ENCODE results near the gene ADK.

Gene ADK

GRCh38 chr10:74432841-74433594, 282.0 kb downstream of the ADK start:
- Histone ChIP-seq H3K27ac (ENCODE audit: low read length) (no peak overlapping the region), H3K36me3 (ENCODE audit: control insufficient read depth in 1 of 2, insufficient read depth in 2 of 2, low read length in 2 of 2) (no peaks in the 10 kb centered on the region), H3K4me3 (ENCODE audit: low read depth in 1 of 2, low read length in 2 of 2) (no peak overlapping the region), H3K4me1 (ENCODE audit: control insufficient read depth in 1 of 2, insufficient read depth in 2 of 2, low read length in 2 of 2) (peaks cover 0 to 4% of the 10 kb centered on the region in 2 donors), H3K9me3 (ENCODE audit: control insufficient read depth in 1 of 2, low read length in 2 of 2) (no peaks in the 10 kb centered on the region), H3K27me3 (ENCODE audit: low read depth, low read length) (no peaks in the 10 kb centered on the region)

- no peaks in the 10 kb centered on the region for H3K27me3 ChIP-seq (ENCODE audit: low read depth, low read length)
- H3K4me3 ChIP-seq (ENCODE audit: low read depth in 1 of 2, low read length in 2 of 2): no peak overlapping the region
- H3K36me3 ChIP-seq (ENCODE audit: control insufficient read depth in 1 of 2, insufficient read depth in 2 of 2, low read length in 2 of 2): no peaks in the 10 kb centered on the region
- H3K4me1 ChIP-seq (ENCODE audit: control insufficient read depth in 1 of 2, insufficient read depth in 2 of 2, low read length in 2 of 2): peaks cover 0 to 4% of the 10 kb centered on the region in 2 donors
- H3K9me3 ChIP-seq (ENCODE audit: control insufficient read depth in 1 of 2, low read length in 2 of 2): no peaks in the 10 kb centered on the region
- no peak overlapping the region for H3K27ac ChIP-seq (ENCODE audit: low read length)
Measured at GRCh38 chr10:74433595-74433956, 282.6 kb downstream of the ADK start.

- Histone ChIP-seq H3K27ac (ENCODE audit: low read length) (no peak overlapping the region), H3K4me1 (ENCODE audit: control insufficient read depth in 1 of 2, insufficient read depth in 2 of 2, low read length in 2 of 2) (peaks cover 0 to 4% of the 10 kb centered on the region in 2 donors), H3K36me3 (ENCODE audit: control insufficient read depth in 1 of 2, insufficient read depth in 2 of 2, low read length in 2 of 2) (no peaks in the 10 kb centered on the region), H3K9me3 (ENCODE audit: control insufficient read depth in 1 of 2, low read length in 2 of 2) (no peaks in the 10 kb centered on the region), H3K27me3 (ENCODE audit: low read depth, low read length) (no peaks in the 10 kb centered on the region), H3K4me3 (ENCODE audit: low read depth in 1 of 2, low read length in 2 of 2) (no peak overlapping the region)
Measured at GRCh38 chr10:74433993-74434392, 283.0 kb downstream of the ADK start.

- H3K4me1 ChIP-seq (ENCODE audit: control insufficient read depth in 1 of 2, insufficient read depth in 2 of 2, low read length in 2 of 2): peaks cover 0 to 4% of the 10 kb centered on the region in 2 donors
- no peaks in the 10 kb centered on the region for H3K27me3 ChIP-seq (ENCODE audit: low read depth, low read length)
- no peaks in the 10 kb centered on the region for H3K9me3 ChIP-seq (ENCODE audit: control insufficient read depth in 1 of 2, low read length in 2 of 2)
- no peak overlapping the region for H3K27ac ChIP-seq (ENCODE audit: low read length)
- H3K4me3 ChIP-seq (ENCODE audit: low read depth in 1 of 2, low read length in 2 of 2): no peak overlapping the region
- no peaks in the 10 kb centered on the region for H3K36me3 ChIP-seq (ENCODE audit: control insufficient read depth in 1 of 2, insufficient read depth in 2 of 2, low read length in 2 of 2)
Measured at GRCh38 chr10:74434547-74434946, 283.5 kb downstream of the ADK start.

GRCh38 chr10:74436523-74437170, 285.6 kb downstream of the ADK start:
- no peak overlapping the region for H3K27ac ChIP-seq (ENCODE audit: low read length)

GRCh38 chr10:74437822-74438221, 286.8 kb downstream of the ADK start:
- Histone ChIP-seq H3K4me3 (ENCODE audit: low read depth in 1 of 2, low read length in 2 of 2) (no peak overlapping the region), H3K27ac (ENCODE audit: low read length) (no peak overlapping the region), H3K36me3 (ENCODE audit: control insufficient read depth in 1 of 2, insufficient read depth in 2 of 2, low read length in 2 of 2) (no peaks in the 10 kb centered on the region), H3K27me3 (ENCODE audit: low read depth, low read length) (no peaks in the 10 kb centered on the region), H3K9me3 (ENCODE audit: control insufficient read depth in 1 of 2, low read length in 2 of 2) (no peaks in the 10 kb centered on the region), H3K4me1 (ENCODE audit: control insufficient read depth in 1 of 2, insufficient read depth in 2 of 2, low read length in 2 of 2) (peaks cover 0 to 4% of the 10 kb centered on the region in 2 donors)

More at GRCh38 chr10:74436523-74437170, 285.6 kb downstream of the ADK start:
- H3K9me3 ChIP-seq (ENCODE audit: control insufficient read depth in 1 of 2, low read length in 2 of 2): no peaks in the 10 kb centered on the region
- H3K4me3 ChIP-seq (ENCODE audit: low read depth in 1 of 2, low read length in 2 of 2): no peak overlapping the region
- no peaks in the 10 kb centered on the region for H3K27me3 ChIP-seq (ENCODE audit: low read depth, low read length)
- H3K36me3 ChIP-seq (ENCODE audit: control insufficient read depth in 1 of 2, insufficient read depth in 2 of 2, low read length in 2 of 2): no peaks in the 10 kb centered on the region
- peaks cover 0 to 4% of the 10 kb centered on the region in 2 donors for H3K4me1 ChIP-seq (ENCODE audit: control insufficient read depth in 1 of 2, insufficient read depth in 2 of 2, low read length in 2 of 2)

GRCh38 chr10:74439213-74439612, 288.2 kb downstream of the ADK start:
- Histone ChIP-seq H3K9me3 (ENCODE audit: control insufficient read depth in 1 of 2, low read length in 2 of 2) (no peaks in the 10 kb centered on the region), H3K36me3 (ENCODE audit: control insufficient read depth in 1 of 2, insufficient read depth in 2 of 2, low read length in 2 of 2) (no peaks in the 10 kb centered on the region), H3K4me1 (ENCODE audit: control insufficient read depth in 1 of 2, insufficient read depth in 2 of 2, low read length in 2 of 2) (no peaks in the 10 kb centered on the region), H3K27me3 (ENCODE audit: low read depth, low read length) (no peaks in the 10 kb centered on the region), H3K27ac (ENCODE audit: low read length) (no peak overlapping the region), H3K4me3 (ENCODE audit: low read depth in 1 of 2, low read length in 2 of 2) (no peak overlapping the region)

- H3K4me3 ChIP-seq (ENCODE audit: low read depth in 1 of 2, low read length in 2 of 2): no peak overlapping the region
- no peaks in the 10 kb centered on the region for H3K27me3 ChIP-seq (ENCODE audit: low read depth, low read length)
- no peaks in the 10 kb centered on the region for H3K4me1 ChIP-seq (ENCODE audit: control insufficient read depth in 1 of 2, insufficient read depth in 2 of 2, low read length in 2 of 2)
- H3K27ac ChIP-seq (ENCODE audit: low read length): no peak overlapping the region
- H3K9me3 ChIP-seq (ENCODE audit: control insufficient read depth in 1 of 2, low read length in 2 of 2): no peaks in the 10 kb centered on the region
- H3K36me3 ChIP-seq (ENCODE audit: control insufficient read depth in 1 of 2, insufficient read depth in 2 of 2, low read length in 2 of 2): no peaks in the 10 kb centered on the region
Measured at GRCh38 chr10:74445493-74445892, 294.5 kb downstream of the ADK start.

- no peaks in the 10 kb centered on the region for H3K4me1 ChIP-seq (ENCODE audit: control insufficient read depth in 1 of 2, insufficient read depth in 2 of 2, low read length in 2 of 2)
- no peaks in the 10 kb centered on the region for H3K9me3 ChIP-seq (ENCODE audit: control insufficient read depth in 1 of 2, low read length in 2 of 2)
- no peaks in the 10 kb centered on the region for H3K27me3 ChIP-seq (ENCODE audit: low read depth, low read length)
- no peak overlapping the region for H3K27ac ChIP-seq (ENCODE audit: low read length)
- no peaks in the 10 kb centered on the region for H3K36me3 ChIP-seq (ENCODE audit: control insufficient read depth in 1 of 2, insufficient read depth in 2 of 2, low read length in 2 of 2)
- H3K4me3 ChIP-seq (ENCODE audit: low read depth in 1 of 2, low read length in 2 of 2): no peak overlapping the region
Measured at GRCh38 chr10:74450602-74451001, 299.6 kb downstream of the ADK start.

- no peak overlapping the region for H3K27ac ChIP-seq (ENCODE audit: low read length)
- H3K4me3 ChIP-seq (ENCODE audit: low read depth in 1 of 2, low read length in 2 of 2): no peak overlapping the region
- H3K4me1 ChIP-seq (ENCODE audit: control insufficient read depth in 1 of 2, insufficient read depth in 2 of 2, low read length in 2 of 2): no peaks in the 10 kb centered on the region
- no peaks in the 10 kb centered on the region for H3K36me3 ChIP-seq (ENCODE audit: control insufficient read depth in 1 of 2, insufficient read depth in 2 of 2, low read length in 2 of 2)
- H3K9me3 ChIP-seq (ENCODE audit: control insufficient read depth in 1 of 2, low read length in 2 of 2): no peaks in the 10 kb centered on the region
- no peaks in the 10 kb centered on the region for H3K27me3 ChIP-seq (ENCODE audit: low read depth, low read length)
Measured at GRCh38 chr10:74451127-74451829, 300.3 kb downstream of the ADK start.

- H3K9me3 ChIP-seq (ENCODE audit: control insufficient read depth in 1 of 2, low read length in 2 of 2): no peaks in the 10 kb centered on the region
- H3K36me3 ChIP-seq (ENCODE audit: control insufficient read depth in 1 of 2, insufficient read depth in 2 of 2, low read length in 2 of 2): no peaks in the 10 kb centered on the region
- no peak overlapping the region for H3K27ac ChIP-seq (ENCODE audit: low read length)
- no peaks in the 10 kb centered on the region for H3K4me1 ChIP-seq (ENCODE audit: control insufficient read depth in 1 of 2, insufficient read depth in 2 of 2, low read length in 2 of 2)
- H3K27me3 ChIP-seq (ENCODE audit: low read depth, low read length): no peaks in the 10 kb centered on the region
- no peak overlapping the region for H3K4me3 ChIP-seq (ENCODE audit: low read depth in 1 of 2, low read length in 2 of 2)
Measured at GRCh38 chr10:74453169-74453568, 302.1 kb downstream of the ADK start.
